HepG2 (cell line): ENCODE measurements around the gene EIF5B.

Experiments
- HINFP ChIP-seq: sonication (generic); formaldehyde crosslinking; IDR thresholded peaks from 2 replicates; pipeline ENCODE4 v1.4.0; 2020; ENCODE audit warnings: low read depth, mild to moderate bottlenecking, missing genetic modification reagents
- MYC ChIP-seq: sonication (generic); formaldehyde crosslinking; IDR thresholded peaks from 2 replicates; pipeline ENCODE4 v1.9.0; 2021; ENCODE audit warnings: missing genetic modification reagents, borderline replicate concordance
- SMYD3 ChIP-seq: sonication (generic); formaldehyde crosslinking; IDR thresholded peaks from 2 replicates; pipeline ENCODE4 v1.8.1; 2023; ENCODE audit warnings: mild to moderate bottlenecking, missing genetic modification reagents
- ZFP36 ChIP-seq: fragments of 150-350 bp; IDR thresholded peaks from 2 replicates; pipeline ENCODE4 v1.6.1; 2018; ENCODE audit warnings: borderline replicate concordance, low read length, low read depth; ENCODE audit not compliant: partially characterized antibody

DNA sequence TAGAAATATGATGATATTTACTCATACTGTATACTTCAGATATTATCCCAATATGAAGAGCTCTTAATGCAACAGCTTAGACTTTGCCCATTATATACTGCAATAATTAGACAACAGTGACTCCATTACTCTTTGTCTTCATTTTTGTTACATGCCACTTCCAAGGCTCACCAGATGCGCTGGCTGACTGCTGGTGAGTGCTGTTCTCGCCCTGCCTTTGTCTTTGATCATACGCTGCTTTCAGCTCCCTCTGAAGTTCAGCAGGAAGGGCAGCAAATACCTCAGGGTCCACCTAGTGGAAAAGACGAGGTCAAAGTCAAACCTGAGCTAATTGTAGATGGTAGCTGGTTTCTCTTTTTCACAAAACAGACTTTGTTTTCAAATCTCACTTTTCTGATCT is 66.3 kb downstream of the EIF5B start:
- TF ChIP-seq MYC (CRISPR knock-in tag) (no peak), SMYD3 (CRISPR knock-in tag) (no peak), HINFP (CRISPR knock-in tag) (no peak), ZFP36 (no peak)
